PFSK-1 (cell line): Measurements from ENCODE around the gene SLC25A24.

Source experiments
- FOXP2 ChIP-seq: optimal IDR thresholded peaks from 2 replicates; pipeline ENCODE3; 2011; ENCODE audit warnings: borderline replicate concordance, control low read depth, inconsistent platforms; ENCODE audit not compliant: insufficient read depth; ENCODE audit errors: extremely low read length, extremely low read depth
- POLR2AphosphoS5 ChIP-seq: IDR thresholded peaks from 2 replicates; pipeline ENCODE4 v1.6.1; 2012; ENCODE audit warnings: low read depth, mild to moderate bottlenecking, control low read depth, low read length, moderate library complexity
- REST ChIP-seq, 2 experiments: IDR thresholded peaks; 2 replicates each; pipeline versions ENCODE4 v1.6.1 to v1.8.0; 2011 to 2012; ENCODE audit warnings: low read depth in 2 of 2, low read length in 2 of 2, control low read depth in 1 of 2, inconsistent platforms in 1 of 2, mild to moderate bottlenecking in 1 of 2, moderate library complexity in 1 of 2; ENCODE audit not compliant: insufficient read depth in 1 of 2
- SIN3A ChIP-seq: IDR thresholded peaks from 2 replicates; pipeline ENCODE4 v1.6.1; 2012; ENCODE audit warnings: mild to moderate bottlenecking, low read length, moderate library complexity, borderline replicate concordance; ENCODE audit not compliant: insufficient read depth
- TAF1 ChIP-seq: IDR thresholded peaks from 2 replicates; pipeline ENCODE4 v1.6.1; 2012; ENCODE audit warnings: low read length, control low read depth, borderline replicate concordance; ENCODE audit not compliant: insufficient read depth

SLC25A24 gene

GRCh38 chr1:108140936-108141335 is 59.2 kb downstream of the SLC25A24 start:
- TF ChIP-seq SIN3A (no peak), TAF1 (no peak), FOXP2 (no peak), REST (IDR thresholded peaks at IDR 0.05; ENCODE audit: insufficient read depth in 1 of 2, low read depth in 2 of 2, low read length in 2 of 2) (no peak), POLR2AphosphoS5 (no peak)

- TF ChIP-seq SIN3A: no peak
- TF ChIP-seq POLR2AphosphoS5: no peak
- TF ChIP-seq REST (IDR thresholded peaks at IDR 0.05; ENCODE audit: insufficient read depth in 1 of 2, low read depth in 2 of 2, low read length in 2 of 2): no peak
- no peak for TF ChIP-seq TAF1
- TF ChIP-seq FOXP2: no peak
These were observed 60.0 kb downstream of the SLC25A24 start for GRCh38 chr1:108140177-108140576.

GRCh38 chr1:108130794-108131193 is 69.3 kb downstream of the SLC25A24 start:
- TF ChIP-seq TAF1: no peak
- no peak for TF ChIP-seq FOXP2
- no peak for TF ChIP-seq POLR2AphosphoS5
- no peak for TF ChIP-seq SIN3A
- no peak for TF ChIP-seq REST (IDR thresholded peaks at IDR 0.05; ENCODE audit: insufficient read depth in 1 of 2, low read depth in 2 of 2, low read length in 2 of 2)

GRCh38 chr1:108129999-108130398 is 70.1 kb downstream of the SLC25A24 start:
- TF ChIP-seq REST (IDR thresholded peaks at IDR 0.05; ENCODE audit: insufficient read depth in 1 of 2, low read depth in 2 of 2, low read length in 2 of 2) (no peak), POLR2AphosphoS5 (no peak), TAF1 (no peak), FOXP2 (no peak), SIN3A (no peak)
